HEK293 (cell line): ENCODE data around the gene NR3C2.
A peak's percentile ranks its signal among the peaks of the same experiment; 100 is the strongest.

Source experiments
- CTCF ChIA-PET: fragments of 350-600 bp; formaldehyde crosslinking; extraction: SDS; loops from one replicate; lab custom pipeline; 2021; ENCODE audit warnings: antibody characterized with exemption; lab: Yijun Ruan, JAX
- POLR2A ChIA-PET: fragments of 300-600 bp; formaldehyde crosslinking; extraction: SDS; loops from one replicate; lab custom pipeline; 2020; ENCODE audit warnings: antibody characterized with exemption, inconsistent platforms; lab: Yijun Ruan, JAX
- H3K27ac ChIP-seq: fragments of 200-500 bp; sonication (Bioruptor generic); 2 replicates; pipeline ENCODE4 v1.5.1; 2014; ENCODE audit warnings: low read depth, low read length, control low read depth, inconsistent platforms; ENCODE audit errors: extremely low read depth
- H3K36me3 ChIP-seq, 2 experiments: fragments of 200-500 bp in 1 of 2; sonication (Bioruptor generic) in 1 of 2; 1 replicate in 1 of 2; 2 replicates in 1 of 2; pipeline ENCODE4 v1.5.1; 2014 to 2017; ENCODE audit warnings: inconsistent platforms in 2 of 2, low read length in 2 of 2; ENCODE audit not compliant: control insufficient read depth in 2 of 2, insufficient read depth in 1 of 2
- H3K4me1 ChIP-seq: fragments of 200-500 bp; sonication (Bioruptor generic); 2 replicates; pipeline ENCODE4 v1.5.1; 2014; ENCODE audit warnings: mild to moderate bottlenecking, low read length, inconsistent platforms; ENCODE audit not compliant: control insufficient read depth, insufficient read depth
- H3K4me3 ChIP-seq: 2 replicates; pipeline ENCODE4 v1.5.1; 2011; ENCODE audit warnings: low read depth, mild to moderate bottlenecking, control low read depth, low read length, moderate library complexity
- H3K9me3 ChIP-seq: fragments of 200-500 bp; sonication (Bioruptor generic); 2 replicates; pipeline ENCODE4 v1.5.1; 2014; ENCODE audit warnings: low read depth, low read length, inconsistent platforms; ENCODE audit not compliant: control insufficient read depth, insufficient read depth
- GLIS2 ChIP-seq: fragments of 450-650 bp; formaldehyde crosslinking; IDR thresholded peaks from 2 replicates; pipeline ENCODE4 v1.5.1; 2016; ENCODE audit warnings: missing biosample characterization, missing genetic modification characterization
- HOXC10 ChIP-seq: sonication (generic); formaldehyde crosslinking; IDR thresholded peaks from 2 replicates; pipeline ENCODE4 v1.8.1; 2023; ENCODE audit warnings: mild to moderate bottlenecking, missing genetic modification reagents
- SETDB1 ChIP-seq: IDR thresholded peaks from one replicate; pipeline ENCODE4 v1.6.1; 2017; ENCODE audit warnings: mild to moderate bottlenecking, low read length, moderate library complexity, mixed read lengths; ENCODE audit not compliant: insufficient read length
- SP2 ChIP-seq: fragments of 450-650 bp; formaldehyde crosslinking; IDR thresholded peaks from 2 replicates; pipeline ENCODE4 v1.5.1; 2016; ENCODE audit warnings: missing biosample characterization, missing genetic modification characterization
- YY2 ChIP-seq: fragments of 450-650 bp; formaldehyde crosslinking; IDR thresholded peaks from 2 replicates; pipeline ENCODE4 v1.5.1; 2016; ENCODE audit warnings: missing biosample characterization, missing genetic modification characterization
- ZBTB11 ChIP-seq: fragments of 450-650 bp; formaldehyde crosslinking; conservative IDR thresholded peaks from 2 replicates; pipeline ENCODE4 v1.5.1; 2016; ENCODE audit warnings: low read depth, missing biosample characterization, missing genetic modification characterization
- ZBTB26 ChIP-seq: fragments of 450-650 bp; formaldehyde crosslinking; optimal IDR thresholded peaks from 2 replicates; pipeline ENCODE3; 2016; ENCODE audit warnings: missing biosample characterization, mild to moderate bottlenecking, missing genetic modification characterization
- ZBTB48 ChIP-seq: fragments of 450-650 bp; formaldehyde crosslinking; IDR thresholded peaks from 2 replicates; pipeline ENCODE4 v1.5.1; 2016; ENCODE audit warnings: missing biosample characterization, missing genetic modification characterization
- ZNF112 ChIP-seq: fragments of 450-650 bp; formaldehyde crosslinking; IDR thresholded peaks from 2 replicates; pipeline ENCODE4 v1.5.0; 2017; ENCODE audit warnings: missing biosample characterization, missing genetic modification characterization
- ZNF121 ChIP-seq: fragments of 450-650 bp; formaldehyde crosslinking; IDR thresholded peaks from 2 replicates; pipeline ENCODE4 v1.5.1; 2016; ENCODE audit warnings: missing biosample characterization, missing genetic modification characterization
- ZNF239 ChIP-seq: fragments of 450-650 bp; formaldehyde crosslinking; IDR thresholded peaks from 2 replicates; pipeline ENCODE4 v1.5.1; 2016; ENCODE audit warnings: missing biosample characterization, missing genetic modification characterization
- ZNF335 ChIP-seq: fragments of 450-650 bp; formaldehyde crosslinking; conservative IDR thresholded peaks from 2 replicates; pipeline ENCODE4 v1.5.1; 2016; ENCODE audit warnings: missing biosample characterization, missing genetic modification characterization
- ZNF394 ChIP-seq: fragments of 450-650 bp; formaldehyde crosslinking; IDR thresholded peaks from 2 replicates; pipeline ENCODE4 v1.5.1; 2016; ENCODE audit warnings: missing biosample characterization, missing genetic modification characterization, mild to moderate bottlenecking, moderate library complexity, borderline replicate concordance
- ZNF423 ChIP-seq: fragments of 450-650 bp; formaldehyde crosslinking; IDR thresholded peaks from 2 replicates; pipeline ENCODE4 v1.5.1; 2016; ENCODE audit warnings: missing biosample characterization, missing genetic modification characterization
- ZNF501 ChIP-seq: fragments of 450-650 bp; formaldehyde crosslinking; IDR thresholded peaks from 2 replicates; pipeline ENCODE4 v1.5.1; 2016; ENCODE audit warnings: missing biosample characterization, missing genetic modification characterization
- ZNF558 ChIP-seq: fragments of 450-650 bp; formaldehyde crosslinking; IDR thresholded peaks from 2 replicates; pipeline ENCODE4 v1.5.1; 2016; ENCODE audit warnings: missing biosample characterization, missing genetic modification characterization
- ZNF610 ChIP-seq: fragments of 450-650 bp; formaldehyde crosslinking; IDR thresholded peaks from 2 replicates; pipeline ENCODE4 v1.5.1; 2016; ENCODE audit warnings: missing biosample characterization, missing genetic modification characterization, borderline replicate concordance
- ZNF629 ChIP-seq: fragments of 450-650 bp; formaldehyde crosslinking; IDR thresholded peaks from 2 replicates; pipeline ENCODE4 v1.5.1; 2017; ENCODE audit warnings: missing biosample characterization, missing genetic modification characterization
- ZNF654 ChIP-seq: fragments of 450-650 bp; formaldehyde crosslinking; IDR thresholded peaks from 2 replicates; pipeline ENCODE4 v1.5.1; 2016; ENCODE audit warnings: low read depth, missing biosample characterization, missing genetic modification characterization
- ZNF692 ChIP-seq: fragments of 450-650 bp; formaldehyde crosslinking; IDR thresholded peaks from 2 replicates; pipeline ENCODE4 v1.5.1; 2016; ENCODE audit warnings: missing biosample characterization, missing genetic modification characterization
- ZNF776 ChIP-seq: fragments of 450-650 bp; formaldehyde crosslinking; IDR thresholded peaks from 2 replicates; pipeline ENCODE4 v1.5.0; 2017; ENCODE audit warnings: missing biosample characterization, missing genetic modification characterization, borderline replicate concordance
- ZNF777 ChIP-seq: fragments of 450-650 bp; formaldehyde crosslinking; IDR thresholded peaks from 2 replicates; pipeline ENCODE4 v1.5.1; 2017; ENCODE audit warnings: missing biosample characterization, missing genetic modification characterization, borderline replicate concordance
- TF ChIP-seq, protein P1 (sequence below): fragments of 450-650 bp; formaldehyde crosslinking; IDR thresholded peaks from 2 replicates; pipeline ENCODE4 v1.5.1; 2017; ENCODE audit warnings: missing biosample characterization, mild to moderate bottlenecking, missing genetic modification characterization, moderate library complexity
- TF ChIP-seq, protein P2 (sequence below): IDR thresholded peaks from 2 replicates; pipeline ENCODE4 v1.6.1; 2011; ENCODE audit warnings: mild to moderate bottlenecking, low read depth, low read length, borderline replicate concordance
- TF ChIP-seq, protein P3 (sequence below): fragments of 450-650 bp; formaldehyde crosslinking; IDR thresholded peaks from 2 replicates; pipeline ENCODE4 v1.5.1; 2016; ENCODE audit warnings: missing biosample characterization, missing genetic modification characterization

The NR3C2 gene

DNA sequence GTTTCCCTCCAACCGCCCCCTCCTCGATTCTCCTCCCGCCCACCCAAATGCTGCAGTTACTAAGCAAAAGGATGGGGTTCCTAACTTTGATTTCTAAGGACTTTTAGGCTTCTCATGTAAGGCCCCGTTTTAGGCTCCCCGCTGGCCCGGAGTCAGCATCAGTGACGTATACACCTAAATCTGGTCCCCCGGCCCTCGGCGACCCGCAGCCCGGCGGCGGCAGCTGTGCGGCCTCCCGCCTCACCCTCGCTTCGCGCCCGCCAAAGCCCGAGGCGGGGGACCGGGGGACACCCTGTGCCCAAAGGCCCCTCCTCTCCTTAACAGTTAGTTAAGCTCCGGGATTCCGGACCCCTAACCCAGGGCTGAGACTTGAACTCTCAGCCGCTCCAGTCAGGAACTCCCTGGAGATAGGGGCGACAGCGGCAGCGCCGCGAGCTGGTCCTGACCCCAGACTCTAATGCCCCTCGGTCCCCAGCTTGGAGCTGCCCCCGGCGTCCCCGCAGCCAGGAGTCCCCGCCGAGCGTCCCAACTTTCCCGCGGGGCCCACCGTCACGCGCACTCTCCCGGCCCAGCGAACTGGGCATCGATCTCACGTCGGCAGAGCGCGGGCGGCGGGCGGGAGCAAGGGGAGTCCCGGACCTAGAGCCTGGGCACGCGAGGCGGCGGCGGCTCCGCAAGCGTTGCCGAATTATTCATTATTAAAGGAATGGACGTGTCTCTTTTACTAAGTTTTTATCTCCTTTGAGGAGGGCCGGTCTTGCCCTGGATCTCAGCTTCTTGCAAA is 1.5 kb upstream of the NR3C2 start (continued):
- TF ChIP-seq ZBTB11 (tag by site-specific recombination), result no peak
- no peak for TF ChIP-seq ZNF121 (tag by site-specific recombination)
- no peak for TF ChIP-seq ZNF239
- no peak for TF ChIP-seq ZNF610 (tag by site-specific recombination)
- TF ChIP-seq ZNF777 (tag by site-specific recombination), result no peak
- TF ChIP-seq ZNF776, result no peak
- TF ChIP-seq SP2 (tag by site-specific recombination), result peak; percentile 35
- peak; percentile 71; the same call in 1 of the 2 replicates for TF ChIP-seq ZNF335 (tag by site-specific recombination)
- no peak for TF ChIP-seq ZNF112 (tag by site-specific recombination)
- peak; percentile 80 for TF ChIP-seq ZBTB26
- TF ChIP-seq ZNF654, result no peak
- no peak for TF ChIP-seq ZNF558 (tag by site-specific recombination)
- TF ChIP-seq ZNF629 (tag by site-specific recombination), result no peak

DNA sequence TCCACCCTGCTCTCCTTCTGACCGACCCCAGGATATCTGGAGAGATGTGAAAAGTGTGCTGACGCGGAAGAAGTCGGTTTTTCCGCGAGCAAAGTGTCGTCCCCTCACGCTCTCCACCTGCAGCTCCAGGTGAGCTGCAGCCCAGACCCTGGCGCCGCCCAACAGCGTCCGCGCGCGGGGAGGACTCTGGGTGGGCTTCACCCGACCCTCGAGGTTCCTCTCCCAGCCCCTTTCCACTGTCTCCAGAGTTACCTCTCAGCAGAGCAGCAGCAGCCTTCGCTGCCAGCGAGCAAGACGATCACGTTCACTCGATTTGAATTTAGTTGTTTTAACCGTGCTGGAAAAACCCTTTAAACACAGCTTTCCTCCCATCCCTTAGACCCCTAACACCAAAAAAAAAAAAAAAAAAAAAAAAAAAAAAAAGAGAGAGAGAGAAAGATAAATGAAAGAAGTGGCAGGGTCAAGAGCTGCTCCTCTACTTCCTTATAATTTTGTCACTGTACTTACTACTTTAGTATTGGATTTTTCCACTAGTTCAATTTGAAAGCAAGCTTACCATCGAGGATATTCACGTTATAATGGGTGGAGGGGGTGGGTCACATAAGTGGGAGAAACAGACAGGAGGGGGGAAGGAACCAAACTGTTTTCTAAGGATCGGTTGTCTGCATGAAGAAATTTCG is 758 bp upstream of the NR3C2 start:
- ChIA-PET CTCF (interaction anchor here (0.6 to 1.4 kb wide), 3 partner anchors 189 to 820 kb away, joined by 3 to 6 read pairs (median 4); no protein-coding TSS in a partner anchor), POLR2A (interaction anchor here (0.6 to 1.5 kb wide), 9 partner anchors 10 to 760 kb away, joined by 3 to 11 read pairs (median 4); no protein-coding TSS in a partner anchor)
- H3K4me1 ChIP-seq, result peaks cover 11% of the 10 kb centered on the region; the same call in 1 of the 2 replicates
- peak overlapping the region; percentile 85; the same call in 1 of the 2 replicates for H3K27ac ChIP-seq
- H3K4me3 ChIP-seq, result peak overlapping the region; percentile 61
- no peaks in the 10 kb centered on the region for H3K9me3 ChIP-seq
- no peaks in the 10 kb centered on the region for H3K36me3 ChIP-seq
- TF ChIP-seq ZNF692 (tag by site-specific recombination), result no peak
- TF ChIP-seq ZNF423, result no peak
- TF ChIP-seq, protein P1, sequence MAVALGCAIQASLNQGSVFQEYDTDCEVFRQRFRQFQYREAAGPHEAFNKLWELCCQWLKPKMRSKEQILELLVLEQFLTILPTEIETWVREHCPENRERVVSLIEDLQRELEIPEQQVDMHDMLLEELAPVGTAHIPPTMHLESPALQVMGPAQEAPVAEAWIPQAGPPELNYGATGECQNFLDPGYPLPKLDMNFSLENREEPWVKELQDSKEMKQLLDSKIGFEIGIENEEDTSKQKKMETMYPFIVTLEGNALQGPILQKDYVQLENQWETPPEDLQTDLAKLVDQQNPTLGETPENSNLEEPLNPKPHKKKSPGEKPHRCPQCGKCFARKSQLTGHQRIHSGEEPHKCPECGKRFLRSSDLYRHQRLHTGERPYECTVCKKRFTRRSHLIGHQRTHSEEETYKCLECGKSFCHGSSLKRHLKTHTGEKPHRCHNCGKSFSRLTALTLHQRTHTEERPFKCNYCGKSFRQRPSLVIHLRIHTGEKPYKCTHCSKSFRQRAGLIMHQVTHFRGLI (tag by site-specific recombination), result peak; percentile 60; the same call in 1 of the 2 replicates
- no peak for TF ChIP-seq ZNF777 (tag by site-specific recombination)
- TF ChIP-seq, protein P2, sequence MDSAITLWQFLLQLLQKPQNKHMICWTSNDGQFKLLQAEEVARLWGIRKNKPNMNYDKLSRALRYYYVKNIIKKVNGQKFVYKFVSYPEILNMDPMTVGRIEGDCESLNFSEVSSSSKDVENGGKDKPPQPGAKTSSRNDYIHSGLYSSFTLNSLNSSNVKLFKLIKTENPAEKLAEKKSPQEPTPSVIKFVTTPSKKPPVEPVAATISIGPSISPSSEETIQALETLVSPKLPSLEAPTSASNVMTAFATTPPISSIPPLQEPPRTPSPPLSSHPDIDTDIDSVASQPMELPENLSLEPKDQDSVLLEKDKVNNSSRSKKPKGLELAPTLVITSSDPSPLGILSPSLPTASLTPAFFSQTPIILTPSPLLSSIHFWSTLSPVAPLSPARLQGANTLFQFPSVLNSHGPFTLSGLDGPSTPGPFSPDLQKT, result no peak
- TF ChIP-seq ZNF394 (tag by site-specific recombination), result no peak
- no peak for TF ChIP-seq GLIS2 (tag by site-specific recombination)
- TF ChIP-seq HOXC10 (CRISPR knock-in tag), result no peak
- no peak for TF ChIP-seq ZNF558 (tag by site-specific recombination)
- no peak for TF ChIP-seq ZBTB48
- TF ChIP-seq YY2 (tag by site-specific recombination), result no peak
- TF ChIP-seq, protein P3, sequence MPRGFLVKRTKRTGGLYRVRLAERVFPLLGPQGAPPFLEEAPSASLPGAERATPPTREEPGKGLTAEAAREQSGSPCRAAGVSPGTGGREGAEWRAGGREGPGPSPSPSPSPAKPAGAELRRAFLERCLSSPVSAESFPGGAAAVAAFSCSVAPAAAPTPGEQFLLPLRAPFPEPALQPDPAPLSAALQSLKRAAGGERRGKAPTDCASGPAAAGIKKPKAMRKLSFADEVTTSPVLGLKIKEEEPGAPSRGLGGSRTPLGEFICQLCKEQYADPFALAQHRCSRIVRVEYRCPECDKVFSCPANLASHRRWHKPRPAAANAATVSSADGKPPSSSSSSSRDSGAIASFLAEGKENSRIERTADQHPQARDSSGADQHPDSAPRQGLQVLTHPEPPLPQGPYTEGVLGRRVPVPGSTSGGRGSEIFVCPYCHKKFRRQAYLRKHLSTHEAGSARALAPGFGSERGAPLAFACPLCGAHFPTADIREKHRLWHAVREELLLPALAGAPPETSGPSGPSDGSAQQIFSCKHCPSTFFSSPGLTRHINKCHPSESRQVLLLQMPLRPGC, result no peak
- no peak for TF ChIP-seq SETDB1
- peak; percentile 35; the same call in 1 of the 2 replicates for TF ChIP-seq ZNF501 (tag by site-specific recombination)
